Naive B cell (primary cell): Measurements from ENCODE around the gene CD274. TPM values are rescaled to one million over a fixed set of nuclear protein-coding genes. Genes with fewer than 3 reads are reported as not detected.

Experiments used
- ATAC-seq, 2 donors: fragments of 150-1000 bp; cut with Tn5 transposase; 2 replicates each; pipeline ENCODE4 v1.10.0; 2021; ENCODE audit warnings: low read depth in 2 of 2, mild to moderate bottlenecking in 2 of 2, moderate library complexity in 2 of 2
- DNase-seq: peaks from one replicate; pipeline ENCODE4 v3.0.0; 2022
- H3K27ac Mint-ChIP-seq, 6 donors: one replicate each; pipeline ENCODE4 v1.8.0; 2020 to 2022; ENCODE audit warnings: mild to moderate bottlenecking in 6 of 6, mixed read lengths in 6 of 6, moderate library complexity in 5 of 6, inconsistent platforms in 2 of 6
- H3K27me3 Mint-ChIP-seq, 3 donors: one replicate each; pipeline ENCODE4 v1.8.0; 2021 to 2022; ENCODE audit warnings: mixed read lengths in 3 of 3, mild to moderate bottlenecking in 1 of 3
- H3K36me3 Mint-ChIP-seq, 2 donors: one replicate each; pipeline ENCODE4 v1.8.0; 2020 to 2022; ENCODE audit warnings: mixed read lengths in 2 of 2, inconsistent platforms in 1 of 2, mild to moderate bottlenecking in 1 of 2
- H3K4me1 Mint-ChIP-seq, 3 donors: one replicate each; pipeline ENCODE4 v1.8.0; 2020 to 2022; ENCODE audit warnings: mixed read lengths in 3 of 3, inconsistent platforms in 1 of 3, mild to moderate bottlenecking in 1 of 3, moderate library complexity in 1 of 3
- H3K4me3 Mint-ChIP-seq, 8 donors: one replicate each; pipeline ENCODE4 v1.8.0; 2020 to 2022; ENCODE audit warnings: mild to moderate bottlenecking in 8 of 8, mixed read lengths in 8 of 8, moderate library complexity in 8 of 8, inconsistent platforms in 2 of 8
- H3K9me3 Mint-ChIP-seq, 7 donors: one replicate each; pipeline ENCODE4 v1.8.0; 2020 to 2022; ENCODE audit warnings: mixed read lengths in 7 of 7, mild to moderate bottlenecking in 5 of 7, inconsistent platforms in 2 of 7, moderate library complexity in 1 of 7
- polyA plus RNA-seq, 6 donors: library from polyadenylated mRNA; unstranded; fragments of 300-500 nt; fragmentation: Illumina TruSeq; gene quantifications; one replicate each; pipeline ENCODE4 v1.2.3, GENCODE V29; 2021; ENCODE audit warnings: low read depth in 6 of 6

Gene CD274
- polyA plus RNA-seq, result under 1 TPM in 5 of 6 donors, not detected in 1; 0.29 to 0.61 (median 0.40) TPM

DNA sequence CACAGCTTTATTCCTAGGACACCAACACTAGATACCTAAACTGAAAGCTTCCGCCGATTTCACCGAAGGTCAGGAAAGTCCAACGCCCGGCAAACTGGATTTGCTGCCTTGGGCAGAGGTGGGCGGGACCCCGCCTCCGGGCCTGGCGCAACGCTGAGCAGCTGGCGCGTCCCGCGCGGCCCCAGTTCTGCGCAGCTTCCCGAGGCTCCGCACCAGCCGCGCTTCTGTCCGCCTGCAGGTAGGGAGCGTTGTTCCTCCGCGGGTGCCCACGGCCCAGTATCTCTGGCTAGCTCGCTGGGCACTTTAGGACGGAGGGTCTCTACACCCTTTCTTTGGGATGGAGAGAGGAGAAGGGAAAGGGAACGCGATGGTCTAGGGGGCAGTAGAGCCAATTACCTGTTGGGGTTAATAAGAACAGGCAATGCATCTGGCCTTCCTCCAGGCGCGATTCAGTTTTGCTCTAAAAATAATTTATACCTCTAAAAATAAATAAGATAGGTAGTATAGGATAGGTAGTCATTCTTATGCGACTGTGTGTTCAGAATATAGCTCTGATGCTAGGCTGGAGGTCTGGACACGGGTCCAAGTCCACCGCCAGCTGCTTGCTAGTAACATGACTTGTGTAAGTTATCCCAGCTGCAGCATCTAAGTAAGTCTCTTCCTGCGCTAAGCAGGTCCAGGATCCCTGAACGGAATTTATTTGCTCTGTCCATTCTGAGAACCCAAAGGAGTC is at the start of gene CD274:
CD274 (plus strand) TSS at position 184 of the 733 bp plus-strand sequence. CDS start 5,572 bp downstream, outside the sequence.
- peak; percentile 91 to 95 for ATAC-seq

DNA sequence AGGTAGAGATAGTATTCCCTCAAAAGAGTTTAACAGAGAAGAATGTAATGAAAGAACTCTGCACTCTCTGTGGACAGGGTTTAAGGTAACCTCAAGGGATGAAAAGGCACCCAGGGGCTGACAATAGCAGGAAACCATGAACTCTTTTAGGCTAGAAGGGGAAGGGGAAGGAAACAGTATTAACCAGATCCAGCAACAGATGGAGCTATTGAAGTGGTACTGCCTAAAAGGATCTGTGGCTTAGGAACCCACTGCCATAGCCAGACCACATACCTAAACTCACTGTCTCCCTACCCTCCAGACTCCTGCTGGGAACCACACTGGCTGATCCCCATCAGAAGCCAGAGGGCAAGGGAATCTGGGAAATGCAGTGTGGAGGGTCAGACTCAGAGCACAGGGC is 48.1 kb upstream of the CD274 start:
- Mint-ChIP-seq H3K4me3 (no peak overlapping the region), H3K4me1 (peaks cover 4 to 19% (median 18%) of the 10 kb centered on the region in 3 donors), H3K27ac (peak overlapping the region in 3 of 6 donors; percentile 44 to 83 (median 48)), H3K27me3 (no peaks in the 10 kb centered on the region), H3K9me3 (peaks cover 0 to 23% (median 12%) of the 10 kb centered on the region in 7 donors), H3K36me3 (peaks cover 3 to 7% of the 10 kb centered on the region in 2 donors)
- DNase-seq (no peak), ATAC-seq (no peak)

More for the DNA sequence above, at the start of gene CD274:
- DNase-seq, result peak; percentile 71
- no peaks in the 10 kb centered on the region for H3K9me3 Mint-ChIP-seq
- H3K4me1 Mint-ChIP-seq, result peaks cover 19 to 35% (median 24%) of the 10 kb centered on the region in 3 donors
- H3K36me3 Mint-ChIP-seq, result no peaks in the 10 kb centered on the region
- H3K27ac Mint-ChIP-seq, result peak within 1 kb of the TSS; percentile 26 to 97 (median 90)
- peak within 1 kb of the TSS; percentile 91 to 97 (median 93) for H3K4me3 Mint-ChIP-seq
- H3K27me3 Mint-ChIP-seq, result no peaks in the 10 kb centered on the region

- H3K27ac Mint-ChIP-seq, result no peak overlapping the region
- peaks cover 0 to 5% (median 4%) of the 10 kb centered on the region in 3 donors for H3K4me1 Mint-ChIP-seq
- H3K9me3 Mint-ChIP-seq, result peaks cover 6 to 55% (median 30%) of the 10 kb centered on the region in 7 donors
- peaks cover 28 to 47% of the 10 kb centered on the region in 2 donors for H3K36me3 Mint-ChIP-seq
- no peak for DNase-seq
- ATAC-seq, result no peak
- no peaks in the 10 kb centered on the region for H3K27me3 Mint-ChIP-seq
- no peak overlapping the region for H3K4me3 Mint-ChIP-seq
Measured at GRCh38 chr9:5408596-5408995, 41.7 kb upstream of the CD274 start.

DNA sequence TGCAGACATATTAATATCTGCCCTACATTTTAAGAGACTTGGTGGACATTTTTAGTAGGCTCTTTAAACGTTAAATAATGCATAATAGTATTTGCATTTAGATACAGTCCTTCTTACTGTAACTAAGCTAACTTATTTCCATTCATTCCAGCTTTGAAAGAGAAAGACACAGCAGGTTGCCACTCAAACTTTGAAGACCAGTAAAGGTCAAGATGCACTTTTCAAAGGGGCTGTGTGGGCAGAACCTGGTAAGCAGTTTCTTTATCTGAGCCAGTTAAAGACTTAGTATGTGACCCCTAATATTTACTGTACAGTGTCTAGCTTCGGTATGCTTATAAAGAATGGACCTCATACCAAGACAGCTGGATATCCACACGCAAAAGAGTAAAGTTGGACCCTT is 33.4 kb upstream of the CD274 start:
- no peak for DNase-seq
- Mint-ChIP-seq H3K27ac (no peak overlapping the region), H3K27me3 (no peaks in the 10 kb centered on the region), H3K4me3 (no peak overlapping the region), H3K36me3 (peaks cover 28 to 32% of the 10 kb centered on the region in 2 donors), H3K9me3 (peaks cover 0 to 10% (median 3%) of the 10 kb centered on the region in 7 donors), H3K4me1 (peaks cover 0 to 4% (median 0%) of the 10 kb centered on the region in 3 donors)
- no peak for ATAC-seq

- no peaks in the 10 kb centered on the region for H3K27me3 Mint-ChIP-seq
- H3K4me1 Mint-ChIP-seq, result peaks cover 0 to 4% (median 0%) of the 10 kb centered on the region in 3 donors
- H3K4me3 Mint-ChIP-seq, result no peak overlapping the region
- no peak for DNase-seq
- peaks cover 16 to 32% of the 10 kb centered on the region in 2 donors for H3K36me3 Mint-ChIP-seq
- H3K9me3 Mint-ChIP-seq, result peaks cover 0 to 5% (median 3%) of the 10 kb centered on the region in 7 donors
- H3K27ac Mint-ChIP-seq, result no peak overlapping the region
- no peak for ATAC-seq
Measured at GRCh38 chr9:5418481-5418880, 31.9 kb upstream of the CD274 start.

GRCh38 chr9:5419987-5420386 is 30.4 kb upstream of the CD274 start:
- DNase-seq (no peak), ATAC-seq (no peak)
- peak overlapping the region in 2 of 6 donors; percentile 45 to 49 for H3K27ac Mint-ChIP-seq
- H3K4me1 Mint-ChIP-seq, result peaks cover 0 to 4% (median 0%) of the 10 kb centered on the region in 3 donors
- no peaks in the 10 kb centered on the region for H3K9me3 Mint-ChIP-seq
- no peak overlapping the region for H3K4me3 Mint-ChIP-seq
- peaks cover under 1 to 21% of the 10 kb centered on the region in 2 donors for H3K36me3 Mint-ChIP-seq
- H3K27me3 Mint-ChIP-seq, result no peaks in the 10 kb centered on the region

GRCh38 chr9:5421163-5421562 is 29.2 kb upstream of the CD274 start:
- Mint-ChIP-seq H3K4me3 (no peak overlapping the region), H3K9me3 (no peaks in the 10 kb centered on the region), H3K4me1 (peaks cover 0 to 4% (median 0%) of the 10 kb centered on the region in 3 donors), H3K36me3 (peaks cover 0 to 14% of the 10 kb centered on the region in 2 donors), H3K27ac (peak overlapping the region in 2 of 6 donors; percentile 55 to 82), H3K27me3 (no peaks in the 10 kb centered on the region)
- no peak for ATAC-seq
- no peak for DNase-seq

GRCh38 chr9:5422276-5422675 is 28.1 kb upstream of the CD274 start:
- no peak for DNase-seq
- no peaks in the 10 kb centered on the region for H3K27me3 Mint-ChIP-seq
- no peak overlapping the region for H3K27ac Mint-ChIP-seq
- H3K9me3 Mint-ChIP-seq, result no peaks in the 10 kb centered on the region
- peaks cover 0 to 4% (median 0%) of the 10 kb centered on the region in 3 donors for H3K4me1 Mint-ChIP-seq
- H3K36me3 Mint-ChIP-seq, result peaks cover 0 to 14% of the 10 kb centered on the region in 2 donors
- ATAC-seq, result no peak
- no peak overlapping the region for H3K4me3 Mint-ChIP-seq

DNA sequence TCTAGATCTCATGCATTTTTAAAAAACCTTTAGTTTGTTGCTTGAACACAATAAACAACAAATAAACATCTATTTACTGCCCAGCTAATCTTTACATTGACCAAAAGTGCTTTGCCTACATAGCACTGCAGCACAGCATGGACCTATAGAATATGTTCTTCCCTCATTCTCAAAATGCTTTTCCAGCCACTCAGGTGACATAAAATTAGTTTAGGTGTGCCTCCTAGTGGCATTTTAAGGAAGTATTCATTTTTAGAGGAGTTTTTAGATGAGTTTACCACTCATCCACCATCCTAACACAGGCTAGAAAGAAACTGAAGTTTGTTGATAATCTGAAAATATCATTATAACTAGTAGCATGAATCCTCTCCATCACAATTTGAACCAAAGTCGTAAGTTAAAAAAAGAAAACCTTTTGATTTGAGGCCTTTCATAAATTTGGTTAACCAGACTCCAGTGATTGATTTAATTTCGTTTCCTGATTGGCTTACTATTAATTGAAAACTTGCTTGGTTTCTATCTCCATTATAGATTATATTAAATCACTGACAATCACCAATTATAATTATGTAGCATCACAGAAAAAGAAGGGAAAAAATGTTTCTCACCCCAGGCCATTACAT is 25.2 kb upstream of the CD274 start:
- DNase-seq, result peak; percentile 12
- H3K27ac Mint-ChIP-seq, result peak overlapping the region in 1 of 6 donors; percentile 41

GRCh38 chr9:5427005-5427404 is 23.3 kb upstream of the CD274 start:
- Mint-ChIP-seq H3K4me1 (no peaks in the 10 kb centered on the region), H3K27me3 (no peaks in the 10 kb centered on the region), H3K4me3 (no peak overlapping the region), H3K36me3 (peaks cover 5 to 16% of the 10 kb centered on the region in 2 donors), H3K27ac (peak overlapping the region in 2 of 6 donors; percentile 0 to 44), H3K9me3 (no peaks in the 10 kb centered on the region)
- DNase-seq (no peak), ATAC-seq (no peak)

More for the DNA sequence above, 25.2 kb upstream of the CD274 start:
- peaks cover 0 to 6% of the 10 kb centered on the region in 2 donors for H3K36me3 Mint-ChIP-seq
- H3K4me1 Mint-ChIP-seq, result peaks cover 0 to under 1% (median 0%) of the 10 kb centered on the region in 3 donors
- no peaks in the 10 kb centered on the region for H3K9me3 Mint-ChIP-seq
- ATAC-seq, result peak in 1 of 2 donors; percentile 48
- H3K27me3 Mint-ChIP-seq, result no peaks in the 10 kb centered on the region
- H3K4me3 Mint-ChIP-seq, result no peak overlapping the region

DNA sequence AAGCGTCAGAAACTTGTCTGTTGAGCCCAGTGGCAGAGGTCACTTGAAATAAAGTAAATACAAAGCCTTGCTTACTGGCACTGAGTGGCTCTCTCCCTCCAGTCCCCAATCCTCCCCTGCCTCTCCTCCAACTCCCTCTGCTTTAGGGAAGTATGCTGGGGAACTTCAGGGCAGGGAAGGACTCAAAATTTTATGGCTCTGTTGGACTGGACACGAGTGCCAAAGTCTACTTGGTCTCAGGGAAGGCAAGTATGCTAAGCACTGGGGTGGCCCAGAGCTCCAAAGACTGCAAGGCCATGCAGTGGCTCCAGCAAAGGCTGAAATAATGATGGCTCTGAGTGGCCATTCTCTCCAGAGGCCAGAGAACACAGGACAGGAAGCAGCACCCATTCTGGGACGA is 22.2 kb upstream of the CD274 start:
- no peak for ATAC-seq
- Mint-ChIP-seq H3K4me3 (no peak overlapping the region), H3K27ac (no peak overlapping the region), H3K36me3 (peaks cover 5 to 11% of the 10 kb centered on the region in 2 donors), H3K27me3 (no peaks in the 10 kb centered on the region), H3K4me1 (no peaks in the 10 kb centered on the region), H3K9me3 (no peaks in the 10 kb centered on the region)
- no peak for DNase-seq

DNA sequence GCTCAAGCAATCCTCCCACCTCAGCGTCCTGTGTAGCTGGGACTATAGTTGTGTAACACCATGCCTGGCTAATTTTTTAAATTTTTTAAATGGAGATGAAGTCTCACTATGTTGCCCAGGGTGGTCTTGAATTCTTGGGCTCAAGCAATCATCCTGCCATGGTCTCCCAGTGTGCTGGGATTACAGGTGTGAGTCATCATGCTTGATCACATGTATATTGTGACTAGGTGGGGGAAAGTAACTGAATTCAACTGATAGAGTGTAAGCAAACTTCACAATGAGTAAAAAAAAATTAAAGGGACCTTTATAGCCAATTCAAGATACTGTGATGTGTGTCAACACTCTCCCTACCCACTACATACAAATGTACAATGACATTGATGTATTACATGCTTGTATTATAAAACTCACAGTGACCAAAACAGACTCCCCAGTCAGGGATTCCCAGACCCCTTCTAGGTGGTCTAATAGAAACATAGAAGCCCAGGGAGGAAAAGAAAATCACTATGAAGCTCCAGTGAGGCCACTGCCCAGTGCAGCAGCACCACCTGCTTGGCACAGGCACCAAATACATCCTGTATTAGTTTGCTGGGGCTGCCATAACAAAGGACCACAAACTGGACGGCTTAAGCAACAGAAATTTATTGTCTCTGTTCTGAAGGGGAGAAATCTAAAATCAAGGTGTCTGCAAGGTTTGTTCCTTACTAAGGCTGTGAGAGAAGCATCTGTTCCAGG is 21.4 kb upstream of the CD274 start:
- ATAC-seq (no peak), DNase-seq (no peak)
- H3K9me3 Mint-ChIP-seq, result no peaks in the 10 kb centered on the region
- peak overlapping the region in 1 of 6 donors; percentile 27 for H3K27ac Mint-ChIP-seq
- H3K36me3 Mint-ChIP-seq, result peaks cover 5 to 11% of the 10 kb centered on the region in 2 donors
- no peaks in the 10 kb centered on the region for H3K4me1 Mint-ChIP-seq
- no peaks in the 10 kb centered on the region for H3K27me3 Mint-ChIP-seq
- no peak overlapping the region for H3K4me3 Mint-ChIP-seq

GRCh38 chr9:5429873-5430564 is 20.3 kb upstream of the CD274 start:
- Mint-ChIP-seq H3K9me3 (no peaks in the 10 kb centered on the region), H3K4me1 (no peaks in the 10 kb centered on the region), H3K4me3 (no peak overlapping the region), H3K36me3 (peaks cover 6 to 11% of the 10 kb centered on the region in 2 donors), H3K27ac (peak overlapping the region in 1 of 6 donors; percentile 43), H3K27me3 (no peaks in the 10 kb centered on the region)
- ATAC-seq (no peak), DNase-seq (no peak)
